Duodenal mucosa (tissue), 2 donors: ENCODE results near the gene DNAJC6.

Experiments used
- H3K27ac ChIP-seq: one replicate; pipeline ENCODE4 v1.7.0; 2013; ENCODE audit warnings: low read depth, low read length
- H3K27me3 ChIP-seq, 2 donors: one replicate each; pipeline ENCODE4 v1.7.0; 2013; ENCODE audit warnings: low read length in 2 of 2, control low read depth in 1 of 2; ENCODE audit not compliant: insufficient read depth in 2 of 2, control insufficient read depth in 1 of 2
- H3K36me3 ChIP-seq, 2 donors: one replicate each; pipeline ENCODE4 v1.7.0; 2013; ENCODE audit warnings: low read length in 2 of 2, control low read depth in 1 of 2; ENCODE audit not compliant: insufficient read depth in 2 of 2, control insufficient read depth in 1 of 2
- H3K4me1 ChIP-seq, 2 donors: one replicate each; pipeline ENCODE4 v1.7.0; 2013; ENCODE audit warnings: low read length in 2 of 2, control low read depth in 1 of 2; ENCODE audit not compliant: insufficient read depth in 2 of 2, control insufficient read depth in 1 of 2
- H3K4me3 ChIP-seq, 2 donors: one replicate each; pipeline ENCODE4 v1.7.0; 2013; ENCODE audit warnings: low read length in 2 of 2, low read depth in 1 of 2
- H3K9ac ChIP-seq, 2 donors: one replicate each; pipeline ENCODE4 v1.7.0; 2013; ENCODE audit warnings: low read length in 2 of 2, low read depth in 1 of 2
- H3K9me3 ChIP-seq, 2 donors: one replicate each; pipeline ENCODE4 v1.7.0; 2013; ENCODE audit warnings: low read length in 2 of 2, control low read depth in 1 of 2; ENCODE audit not compliant: control insufficient read depth in 1 of 2

DNAJC6 gene

DNA sequence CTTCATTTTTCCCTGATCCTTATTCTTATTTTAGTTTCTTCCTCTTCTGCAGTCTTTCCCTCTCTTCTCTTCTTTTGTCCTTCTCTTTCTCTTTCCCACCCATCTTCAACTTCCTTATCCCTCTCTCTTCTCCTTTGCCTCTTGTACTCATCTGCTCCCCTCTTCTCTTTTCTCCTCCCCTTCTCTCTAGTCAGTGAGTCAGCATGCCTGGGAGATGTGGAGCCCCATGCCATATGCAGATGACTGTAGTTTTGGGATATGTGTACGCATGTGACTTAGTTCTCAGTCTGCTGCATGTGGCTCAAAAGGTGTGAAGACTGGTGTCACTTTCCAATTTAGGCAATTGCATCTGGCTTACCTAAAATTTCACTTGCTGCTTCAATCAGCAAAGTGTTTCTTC lies 10.4 kb downstream of the DNAJC6 start:
- H3K27me3 ChIP-seq = no peaks in the 10 kb centered on the region
- H3K9ac ChIP-seq = no peak overlapping the region
- H3K27ac ChIP-seq = no peak overlapping the region
- no peaks in the 10 kb centered on the region for H3K4me1 ChIP-seq
- H3K4me3 ChIP-seq = no peak overlapping the region
- no peaks in the 10 kb centered on the region for H3K36me3 ChIP-seq
- H3K9me3 ChIP-seq = no peaks in the 10 kb centered on the region

- Histone ChIP-seq H3K27me3 (no peaks in the 10 kb centered on the region), H3K4me3 (no peak overlapping the region), H3K4me1 (no peaks in the 10 kb centered on the region), H3K36me3 (no peaks in the 10 kb centered on the region), H3K9ac (no peak overlapping the region), H3K27ac (no peak overlapping the region), H3K9me3 (no peaks in the 10 kb centered on the region)
These were observed 12.5 kb downstream of the DNAJC6 start for GRCh38 chr1:65321879-65322278.

GRCh38 chr1:65323246-65323645 lies 13.9 kb downstream of the DNAJC6 start:
- H3K9ac ChIP-seq = no peak overlapping the region
- no peaks in the 10 kb centered on the region for H3K27me3 ChIP-seq
- no peak overlapping the region for H3K4me3 ChIP-seq
- no peaks in the 10 kb centered on the region for H3K4me1 ChIP-seq
- no peak overlapping the region for H3K27ac ChIP-seq
- no peaks in the 10 kb centered on the region for H3K36me3 ChIP-seq
- no peaks in the 10 kb centered on the region for H3K9me3 ChIP-seq

GRCh38 chr1:65330021-65330420 lies 20.7 kb downstream of the DNAJC6 start:
- Histone ChIP-seq H3K9ac (no peak overlapping the region), H3K4me1 (no peaks in the 10 kb centered on the region), H3K36me3 (no peaks in the 10 kb centered on the region), H3K9me3 (no peaks in the 10 kb centered on the region), H3K27me3 (no peaks in the 10 kb centered on the region), H3K27ac (no peak overlapping the region), H3K4me3 (no peak overlapping the region)

DNA sequence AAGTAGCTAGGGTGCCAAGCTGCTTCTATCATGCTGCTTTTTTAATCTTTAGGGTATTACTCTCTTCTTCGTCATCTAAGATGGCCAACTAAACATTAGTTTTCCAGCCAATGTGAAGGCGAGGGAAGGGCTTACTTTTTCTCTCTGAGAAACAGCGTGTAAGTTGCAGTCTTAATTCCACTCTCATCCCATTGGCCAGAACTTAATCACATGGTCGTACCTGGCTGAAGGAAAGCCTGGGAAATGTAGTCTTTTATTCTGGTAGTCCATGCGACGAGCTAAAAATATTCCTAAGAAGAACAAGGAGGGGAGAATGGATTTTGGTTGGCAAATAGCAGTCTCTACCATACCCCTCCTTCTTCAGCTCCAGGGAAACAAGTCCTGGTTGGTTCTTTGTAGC lies 21.5 kb downstream of the DNAJC6 start:
- Histone ChIP-seq H3K27me3 (no peaks in the 10 kb centered on the region), H3K4me1 (no peaks in the 10 kb centered on the region), H3K9ac (no peak overlapping the region), H3K4me3 (no peak overlapping the region), H3K27ac (no peak overlapping the region), H3K9me3 (no peaks in the 10 kb centered on the region), H3K36me3 (no peaks in the 10 kb centered on the region)

- Histone ChIP-seq H3K9ac (no peak overlapping the region), H3K4me1 (no peaks in the 10 kb centered on the region), H3K4me3 (no peak overlapping the region), H3K27me3 (no peaks in the 10 kb centered on the region), H3K36me3 (no peaks in the 10 kb centered on the region), H3K27ac (no peak overlapping the region), H3K9me3 (no peaks in the 10 kb centered on the region)
These were observed 23.5 kb downstream of the DNAJC6 start for GRCh38 chr1:65332821-65333220.

- no peak overlapping the region for H3K27ac ChIP-seq
- H3K4me1 ChIP-seq = no peaks in the 10 kb centered on the region
- no peaks in the 10 kb centered on the region for H3K36me3 ChIP-seq
- no peak overlapping the region for H3K9ac ChIP-seq
- H3K27me3 ChIP-seq = no peaks in the 10 kb centered on the region
- H3K9me3 ChIP-seq = no peaks in the 10 kb centered on the region
- H3K4me3 ChIP-seq = no peak overlapping the region
These were observed 24.7 kb downstream of the DNAJC6 start for GRCh38 chr1:65334081-65334480.

DNA sequence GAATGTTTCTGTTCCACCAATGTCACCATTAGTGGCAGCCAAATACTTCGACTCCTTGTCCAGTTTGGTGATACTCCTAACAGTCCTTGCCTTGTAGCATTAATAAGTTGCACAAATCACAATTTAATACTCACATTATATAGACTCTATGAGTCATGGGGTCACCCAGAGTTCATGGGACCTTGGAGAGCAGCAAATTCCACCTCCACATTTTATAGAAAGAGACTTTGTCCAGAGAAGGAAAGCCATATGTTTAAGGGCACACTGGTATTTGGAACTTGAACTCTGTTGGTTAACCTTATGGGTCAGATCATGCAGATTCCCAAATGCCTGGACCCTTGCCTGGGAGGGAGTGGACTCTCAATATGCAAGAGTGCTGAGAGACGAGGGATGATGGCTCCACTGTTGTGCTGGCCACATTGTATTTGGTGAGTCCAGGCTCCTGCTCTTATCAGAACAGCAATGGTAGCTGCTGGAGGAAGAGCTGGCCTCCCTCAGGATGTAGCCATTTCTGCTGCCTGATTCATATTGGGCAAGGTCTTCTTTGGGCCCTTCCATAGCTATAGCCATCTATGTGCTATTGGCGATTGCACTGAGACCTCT lies 30.6 kb downstream of the DNAJC6 start:
- H3K27ac ChIP-seq = no peak overlapping the region
- H3K9ac ChIP-seq = no peak overlapping the region
- H3K9me3 ChIP-seq = no peaks in the 10 kb centered on the region
- no peaks in the 10 kb centered on the region for H3K36me3 ChIP-seq
- no peak overlapping the region for H3K4me3 ChIP-seq
- H3K4me1 ChIP-seq = no peaks in the 10 kb centered on the region
- H3K27me3 ChIP-seq = no peaks in the 10 kb centered on the region

DNA sequence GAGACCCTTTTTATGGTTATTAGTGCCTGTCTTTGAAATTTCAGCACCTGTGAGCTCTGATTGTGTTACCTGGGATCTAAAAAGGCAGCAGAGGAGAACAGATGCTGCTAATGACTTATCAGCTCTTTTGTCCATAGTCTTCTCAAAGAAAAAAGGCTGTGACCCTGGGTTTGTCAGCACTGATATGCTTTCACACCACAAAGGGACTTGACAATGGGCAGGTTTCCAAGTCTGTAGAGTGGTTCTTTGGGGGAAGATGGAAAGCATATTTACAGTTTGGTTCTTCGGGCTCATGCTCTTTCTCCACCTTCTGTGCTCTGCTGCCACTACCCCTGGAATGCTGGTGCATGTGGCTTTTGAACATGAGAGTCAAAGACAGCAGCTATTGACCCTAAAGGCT lies 32.0 kb downstream of the DNAJC6 start:
- no peaks in the 10 kb centered on the region for H3K4me1 ChIP-seq
- H3K4me3 ChIP-seq = no peak overlapping the region
- no peaks in the 10 kb centered on the region for H3K27me3 ChIP-seq
- H3K36me3 ChIP-seq = no peaks in the 10 kb centered on the region
- H3K9me3 ChIP-seq = no peaks in the 10 kb centered on the region
- H3K27ac ChIP-seq = no peak overlapping the region
- no peak overlapping the region for H3K9ac ChIP-seq

DNA sequence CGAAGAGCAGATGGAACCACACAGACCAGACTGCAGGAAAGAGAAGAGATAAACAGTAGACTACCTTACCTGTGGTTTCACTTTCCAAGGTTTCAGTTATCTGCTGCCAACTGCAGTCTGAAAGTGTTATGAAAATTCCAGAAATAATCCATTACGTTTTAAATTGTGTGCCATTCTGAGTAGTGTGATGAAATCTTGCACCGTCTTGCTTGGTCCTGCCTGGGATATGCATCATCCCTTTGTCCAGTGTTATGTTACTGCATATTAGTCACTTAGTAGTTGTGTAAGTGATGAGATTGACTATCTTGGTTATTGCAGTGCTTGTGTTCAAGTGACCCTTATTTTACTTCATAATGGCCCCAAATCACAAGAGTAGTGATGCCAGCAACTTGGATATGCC lies 33.9 kb downstream of the DNAJC6 start:
- H3K9ac ChIP-seq = no peak overlapping the region
- H3K27ac ChIP-seq = no peak overlapping the region
- no peaks in the 10 kb centered on the region for H3K9me3 ChIP-seq
- H3K4me3 ChIP-seq = no peak overlapping the region
- H3K36me3 ChIP-seq = no peaks in the 10 kb centered on the region
- no peaks in the 10 kb centered on the region for H3K27me3 ChIP-seq
- H3K4me1 ChIP-seq = no peaks in the 10 kb centered on the region
